ENCODE data around the gene ANKRD6. TPM values are rescaled to one million over a fixed set of nuclear protein-coding genes. Genes with fewer than 3 reads are reported as not detected.

ANKRD6 gene
- polyA plus RNA-seq, 5 donors, result 26.0 to 48.3 (median 37.0) TPM

DNA sequence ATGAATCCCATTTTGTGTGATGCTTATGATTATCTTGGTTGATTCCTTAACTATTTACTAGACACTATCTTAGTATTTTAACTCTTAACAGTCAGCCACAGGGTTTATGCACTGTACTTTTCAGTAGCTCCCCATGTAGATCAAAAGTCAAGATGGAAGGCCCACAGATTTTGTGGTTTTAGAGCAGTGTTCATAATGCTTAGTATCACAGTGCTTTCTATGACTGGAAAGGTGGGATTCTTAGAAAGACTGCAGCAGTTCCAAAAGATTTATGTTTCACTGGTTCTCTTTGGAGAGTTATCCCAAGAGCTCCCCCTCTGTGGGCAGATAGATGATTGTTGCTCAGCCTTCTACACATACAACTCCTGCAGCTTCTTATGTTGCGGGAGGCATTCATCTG lies 34.5 kb downstream of the ANKRD6 start:
- no peak for DNase-seq

DNA sequence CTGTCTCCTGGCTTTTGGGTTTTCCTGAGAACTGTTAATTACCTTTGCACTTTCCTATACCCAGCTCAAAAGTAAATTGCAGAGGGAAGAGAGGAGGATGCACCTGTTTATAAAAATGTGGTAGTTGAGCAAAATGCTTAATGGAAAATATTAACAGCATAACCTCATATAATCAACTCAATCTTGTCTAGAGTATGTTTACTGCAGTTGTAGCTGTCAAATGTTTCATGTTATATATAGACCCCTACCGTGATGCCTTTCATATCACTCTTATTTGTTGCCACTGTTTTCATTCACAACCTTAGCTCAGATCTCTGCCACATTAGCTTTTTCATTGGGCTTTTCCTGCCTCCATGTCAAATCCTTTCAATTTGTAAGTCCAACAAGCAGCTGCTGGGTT lies 36.0 kb downstream of the ANKRD6 start:
- DNase-seq, result no peak

DNA sequence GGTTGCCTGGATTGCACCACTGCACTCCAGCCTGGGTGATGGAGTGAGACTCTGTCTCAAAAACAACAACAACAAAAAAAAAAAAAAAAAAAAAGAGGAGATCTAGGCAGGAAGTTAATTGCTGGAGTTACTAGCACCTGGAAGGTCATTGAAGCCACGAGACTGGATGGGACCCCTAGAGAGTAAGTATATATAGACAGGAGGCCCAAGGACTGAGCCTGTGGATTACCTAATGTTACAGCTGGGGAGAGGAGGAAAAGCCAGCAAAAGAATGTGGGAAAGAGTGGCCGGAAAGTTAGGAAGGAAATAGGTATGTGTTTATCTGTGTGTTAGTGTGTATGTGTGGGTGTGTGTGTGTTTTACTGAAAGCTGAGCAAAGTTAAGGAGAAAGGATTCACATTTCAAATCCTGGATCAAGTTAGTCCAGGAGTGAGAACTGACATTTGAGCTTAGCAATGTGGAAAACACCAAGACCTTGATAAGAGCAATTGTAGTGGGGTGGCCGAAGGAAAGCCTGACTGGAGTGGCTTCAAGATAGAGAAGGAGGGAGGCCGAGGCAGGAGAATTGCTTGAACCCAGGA lies 38.4 kb downstream of the ANKRD6 start:
- no peak for DNase-seq

- DNase-seq, result no peak
Measured at GRCh38 chr6:89475101-89475500, 42.1 kb downstream of the ANKRD6 start.

GRCh38 chr6:89475634-89476033 lies 42.7 kb downstream of the ANKRD6 start:
- DNase-seq, result no peak

GRCh38 chr6:89479897-89480296 lies 46.9 kb downstream of the ANKRD6 start:
- no peak for DNase-seq

GRCh38 chr6:89481695-89482094 lies 48.7 kb downstream of the ANKRD6 start:
- no peak for DNase-seq

- no peak for DNase-seq
Measured at GRCh38 chr6:89482126-89482525, 49.2 kb downstream of the ANKRD6 start.

DNA sequence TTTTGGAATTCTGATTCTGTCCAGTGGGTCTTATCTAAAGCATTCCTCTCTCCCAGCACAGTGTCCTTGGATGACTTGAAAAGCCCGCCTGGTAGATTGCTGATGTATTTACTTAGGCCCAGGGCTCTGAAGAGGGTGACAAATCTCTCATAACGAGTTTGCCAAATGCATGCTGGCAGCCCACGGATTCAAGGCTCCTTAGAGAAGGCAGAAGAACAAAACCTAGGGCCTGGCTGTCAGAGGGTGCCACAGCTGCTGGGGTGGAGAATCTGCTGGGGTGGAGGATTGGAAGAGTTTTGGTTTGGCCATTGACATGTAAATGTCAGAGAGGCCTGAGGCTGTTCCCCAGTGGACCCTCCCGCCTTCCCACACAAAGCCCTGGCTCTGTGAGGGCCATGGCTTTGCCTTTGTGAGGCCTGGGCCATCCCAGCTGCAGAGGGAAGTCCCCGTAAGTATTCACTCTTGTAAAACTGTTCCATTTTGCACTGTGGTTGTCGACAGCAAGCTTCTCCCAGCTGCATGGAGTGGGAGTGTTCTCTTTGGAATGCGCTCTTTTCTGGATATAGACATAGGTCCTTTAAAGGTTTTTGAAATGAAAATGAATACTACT lies 50.3 kb downstream of the ANKRD6 start:
- no peak for DNase-seq

- no peak for DNase-seq
Measured at GRCh38 chr6:89485320-89485719, 52.4 kb downstream of the ANKRD6 start.

DNA sequence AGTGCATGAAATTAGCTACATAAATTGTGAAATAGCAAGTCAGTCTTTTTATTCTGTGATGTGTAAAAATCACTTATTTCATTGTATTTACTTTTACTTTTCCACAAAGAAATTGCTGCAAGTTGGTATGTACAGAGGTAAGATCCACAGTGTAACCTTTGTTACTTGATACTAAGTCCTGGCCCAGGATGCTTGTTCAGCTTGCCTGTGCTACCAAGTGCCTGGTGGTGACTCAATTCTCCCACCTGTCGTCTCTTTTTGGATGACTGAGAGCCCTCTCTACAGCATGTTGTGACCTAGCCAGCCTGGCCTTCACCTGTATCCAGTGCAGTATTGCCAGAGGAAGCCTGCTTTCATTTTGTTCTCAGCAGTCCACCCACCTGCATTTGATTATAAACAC lies 54.9 kb downstream of the ANKRD6 start:
- DNase-seq, result no peak

DNA sequence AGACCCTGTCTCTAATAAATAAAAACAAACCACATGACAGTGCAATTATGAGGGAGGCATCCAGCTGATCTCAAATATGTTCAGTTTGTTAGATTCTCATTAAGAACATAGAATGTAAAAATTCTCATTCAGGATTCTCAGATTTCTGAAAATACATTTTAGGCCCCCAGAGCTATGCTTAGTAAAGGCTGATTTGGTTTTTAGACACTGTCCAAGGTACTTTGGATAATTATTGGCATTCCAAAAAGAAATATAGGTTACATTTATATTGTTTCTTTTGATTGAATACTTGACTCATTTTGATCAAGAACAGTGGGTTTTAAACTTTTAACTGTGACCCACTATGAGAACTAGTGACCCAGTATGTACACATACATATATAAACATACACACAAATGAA lies 55.5 kb downstream of the ANKRD6 start:
- DNase-seq, result no peak

DNA sequence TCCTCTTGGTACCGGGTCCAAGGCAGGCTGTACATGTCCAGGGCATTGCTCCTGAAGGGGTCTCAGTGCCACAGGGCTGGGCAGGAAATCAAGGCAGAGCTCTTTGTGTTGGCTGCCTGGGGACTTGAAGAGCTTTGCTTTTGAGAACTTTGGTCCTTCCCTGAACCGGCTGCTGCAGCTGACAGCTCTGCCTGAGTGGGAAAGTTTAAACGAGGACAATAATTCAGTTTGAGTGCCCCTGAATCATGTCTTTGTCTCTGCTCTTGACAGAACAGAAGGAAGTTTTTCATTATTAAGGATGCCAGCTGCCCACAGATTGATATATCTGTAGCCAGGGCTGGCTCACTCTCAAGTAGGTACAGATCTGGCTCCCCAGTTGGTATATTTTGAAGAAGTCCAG lies 56.1 kb downstream of the ANKRD6 start:
- DNase-seq, result no peak

GRCh38 chr6:89492025-89492640 lies 59.2 kb downstream of the ANKRD6 start:
- DNase-seq, result no peak

DNA sequence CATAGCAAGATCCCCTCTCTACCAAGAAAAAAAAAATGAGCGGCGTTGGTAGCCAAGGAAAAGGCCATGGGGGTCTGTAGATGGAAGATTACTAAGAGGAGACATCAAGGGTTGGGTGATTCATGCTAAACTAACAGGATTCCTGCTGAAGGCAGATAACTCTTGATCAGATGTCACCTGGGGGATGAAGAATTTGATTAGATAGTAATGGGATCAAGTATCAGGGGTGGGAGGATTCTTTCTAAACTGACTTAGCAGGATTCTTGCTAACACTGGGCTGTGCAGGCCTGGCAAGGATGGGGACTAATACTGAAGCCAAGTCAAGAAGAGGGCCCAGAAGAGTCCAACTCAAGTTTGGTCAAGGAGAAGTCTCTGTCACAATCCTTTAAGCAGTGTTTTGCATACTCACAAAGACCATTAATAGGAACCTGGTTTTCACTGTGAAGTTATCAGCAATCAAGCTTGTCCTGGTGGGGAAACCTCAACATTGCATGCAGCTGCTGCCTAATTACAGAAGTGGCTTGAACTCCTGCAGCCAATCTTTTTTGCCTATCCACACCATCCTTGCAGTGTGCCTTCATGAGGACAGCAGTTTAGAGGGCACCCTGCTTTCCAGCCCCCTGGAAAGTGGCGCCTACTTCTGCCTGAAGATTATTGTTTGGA lies 61.3 kb downstream of the ANKRD6 start:
- DNase-seq, result no peak

GRCh38 chr6:89495961-89496535 lies 63.1 kb downstream of the ANKRD6 start:
- DNase-seq, result no peak

DNA sequence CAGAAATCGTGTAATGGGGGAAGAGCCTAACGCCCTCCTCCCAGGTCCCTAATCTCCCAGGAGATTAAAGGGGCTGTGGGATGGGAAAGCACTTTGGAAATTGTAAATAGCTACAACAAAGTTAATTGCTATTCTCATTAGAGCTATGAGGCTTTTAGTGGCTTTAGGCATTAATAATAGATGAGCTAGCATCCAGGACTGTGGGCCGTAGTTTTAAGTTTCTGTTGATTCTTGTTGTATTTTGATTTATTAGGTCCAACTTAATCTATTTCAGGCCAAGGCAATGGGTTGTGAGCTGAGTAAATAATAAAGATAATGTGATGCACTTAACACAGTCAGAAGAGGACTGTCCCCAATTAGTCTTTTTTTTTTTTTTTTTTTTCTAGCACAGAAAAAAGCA lies 67.7 kb downstream of the ANKRD6 start:
- no peak for DNase-seq

DNA sequence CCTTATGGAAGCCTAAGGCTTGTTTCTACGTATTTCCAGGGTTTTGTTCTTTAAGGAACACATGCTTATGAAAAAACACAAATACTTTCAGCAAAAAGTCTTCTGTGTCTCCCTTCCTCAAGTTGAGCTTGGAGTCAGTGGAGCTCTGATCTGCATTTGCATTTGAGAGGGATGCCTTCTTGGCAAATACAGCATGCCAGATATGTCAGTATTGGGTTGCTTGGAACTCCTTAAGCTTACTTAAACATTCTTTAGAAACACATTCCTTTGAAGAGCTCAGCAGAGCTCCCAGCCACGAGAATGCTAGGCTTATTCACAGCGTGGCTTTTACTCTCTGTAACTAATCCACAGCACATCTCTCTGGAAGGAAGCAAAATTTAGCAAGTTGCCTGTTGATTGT lies 68.3 kb downstream of the ANKRD6 start:
- DNase-seq, result no peak

DNA sequence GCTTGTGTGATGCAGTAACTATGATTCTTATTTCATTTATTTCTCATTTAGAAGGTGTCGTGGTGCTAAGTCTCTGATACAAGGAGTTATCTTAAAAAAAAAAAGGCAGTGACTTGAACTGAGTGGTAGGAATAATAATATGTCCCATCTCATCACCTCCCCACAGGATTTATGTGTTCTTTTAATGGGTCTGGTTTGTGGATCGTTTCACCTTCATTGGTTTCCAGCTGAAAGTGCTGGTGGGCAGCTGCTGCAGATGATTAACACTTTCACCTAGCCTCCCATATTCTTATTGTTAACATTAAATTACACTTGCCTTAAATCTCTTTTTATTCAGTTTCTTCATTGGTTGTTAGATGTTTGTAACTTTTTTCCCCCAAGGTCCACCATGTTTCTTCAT lies 68.8 kb downstream of the ANKRD6 start:
- no peak for DNase-seq

- DNase-seq, result no peak
Measured at GRCh38 chr6:89503641-89504040, 70.7 kb downstream of the ANKRD6 start.

DNA sequence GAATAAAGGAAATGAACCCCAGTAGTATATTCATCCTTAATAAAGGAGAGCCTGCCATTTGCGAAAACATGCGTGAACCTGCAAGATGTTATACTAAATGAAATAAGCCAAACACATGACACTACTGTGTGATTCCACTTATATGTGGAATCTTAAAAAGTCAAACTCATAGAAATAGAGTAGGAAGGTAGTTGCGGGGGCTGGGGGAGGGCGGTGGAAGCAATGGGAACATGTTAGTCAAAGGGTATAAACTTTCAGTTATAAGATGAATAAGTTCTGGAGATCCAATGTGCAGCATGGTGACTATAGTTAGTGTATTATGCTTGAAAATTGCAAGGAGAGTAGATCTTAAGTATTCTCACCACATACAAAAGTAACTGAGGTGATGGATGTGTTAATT lies 72.9 kb downstream of the ANKRD6 start:
- no peak for DNase-seq

DNA sequence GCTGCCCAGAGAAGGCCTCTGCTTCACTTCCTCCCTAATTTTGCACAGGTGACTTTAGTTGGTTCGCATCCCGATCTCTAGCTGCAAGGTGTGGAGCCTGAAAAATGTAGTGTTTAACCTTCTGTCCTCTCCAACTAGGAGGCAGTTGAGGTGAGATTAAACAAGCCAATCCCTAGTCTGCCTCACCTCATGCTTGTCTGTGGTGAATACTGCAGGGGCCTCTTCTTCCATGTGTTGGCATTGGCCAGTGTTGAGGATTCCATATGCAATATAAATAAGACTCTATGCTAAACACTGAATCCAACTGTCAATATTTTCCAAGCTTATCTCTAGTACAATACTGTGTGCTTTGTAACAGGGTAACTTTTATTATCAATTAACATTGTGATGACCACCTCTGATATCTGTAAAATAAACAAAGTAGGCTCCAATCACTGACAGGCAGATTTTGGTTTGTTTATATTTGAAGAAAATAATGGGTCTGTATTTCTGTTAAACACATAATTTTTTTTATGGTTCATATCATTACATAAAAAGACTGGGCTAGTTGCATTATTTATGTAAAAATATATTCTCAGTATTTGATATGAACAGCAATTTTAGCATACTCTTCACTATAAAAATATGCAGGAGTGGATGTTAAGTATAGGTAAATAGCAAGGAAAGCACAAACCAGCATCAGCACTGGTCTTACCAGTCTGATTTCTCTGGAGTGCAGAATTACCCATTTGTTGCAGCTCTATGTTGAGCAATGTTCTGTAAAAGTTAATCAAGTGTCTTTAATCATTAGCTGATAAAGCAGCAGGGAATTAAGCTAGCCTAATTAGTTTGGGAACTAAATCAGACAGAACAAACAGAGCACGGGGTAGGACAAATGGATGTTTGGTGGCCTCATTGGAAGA lies 74.0 kb downstream of the ANKRD6 start:
- no peak for DNase-seq
